SJSA1 (cell line): ENCODE results near the gene CAMTA1. TPM values are rescaled to one million over a fixed set of nuclear protein-coding genes. Genes with fewer than 3 reads are reported as not detected.

Experiments used
- DNase-seq, 2 experiments: peaks; one replicate each; pipeline ENCODE4 v3.0.0-alpha.2; 2015 to 2020; ENCODE audit warnings: low spot score in 2 of 2, low read depth in 1 of 2
- H3K27ac ChIP-seq: fragments of 250-450 bp; sonication (Bioruptor Pico); 2 replicates; pipeline ENCODE4 v1.5.1; 2020; ENCODE audit warnings: mild to moderate bottlenecking, moderate library complexity
- H3K27me3 ChIP-seq: fragments of 250-450 bp; sonication (Bioruptor Pico); replicated peaks from 2 replicates; pipeline ENCODE4 v1.5.1; 2020; ENCODE audit warnings: mild to moderate bottlenecking, moderate library complexity
- H3K36me3 ChIP-seq: fragments of 250-450 bp; sonication (Bioruptor Pico); 2 replicates; pipeline ENCODE4 v1.5.1; 2020; ENCODE audit warnings: mild to moderate bottlenecking
- H3K4me1 ChIP-seq: fragments of 250-450 bp; sonication (Bioruptor Pico); replicated peaks from 2 replicates; pipeline ENCODE4 v1.6.1; 2021; ENCODE audit warnings: mild to moderate bottlenecking
- H3K4me3 ChIP-seq: fragments of 250-450 bp; sonication (Bioruptor Pico); 2 replicates; pipeline ENCODE4 v1.5.1; 2020; ENCODE audit warnings: mild to moderate bottlenecking
- H3K9me3 ChIP-seq: fragments of 250-450 bp; sonication (Bioruptor Pico); replicated peaks from 2 replicates; pipeline ENCODE4 v1.5.1; 2020; ENCODE audit warnings: mild to moderate bottlenecking
- total RNA-seq: library from RNA; depleted of rRNA; stranded (reverse); fragments of >200 nt; shearing (Covaris generic); gene quantifications from 2 replicates; pipeline ENCODE4 v1.2.3, GENCODE V29; 2014

Gene CAMTA1
- total RNA-seq, 1 experiment from 2014 or later: 136 TPM

DNA sequence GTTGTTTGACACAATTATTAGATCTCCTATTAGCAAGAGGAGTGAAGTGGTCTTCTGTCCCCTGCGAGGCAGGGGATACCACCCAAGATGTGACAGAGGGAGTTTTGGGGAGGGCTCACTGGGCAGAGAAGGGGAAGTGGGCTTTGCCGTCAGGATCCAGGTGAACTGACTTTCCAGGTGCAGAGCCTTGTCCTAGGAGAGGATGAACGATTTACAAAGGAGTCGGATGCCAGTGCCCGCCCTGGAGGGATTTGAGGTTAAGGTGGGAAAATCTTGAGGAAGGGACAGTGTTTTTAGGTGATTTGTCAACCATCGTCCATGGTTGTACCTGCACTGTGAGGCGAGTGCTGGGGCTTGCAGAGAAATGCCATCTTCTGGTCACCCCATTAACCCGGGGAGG is 201.0 kb downstream of the CAMTA1 start:
- Histone ChIP-seq H3K4me3 (no peak overlapping the region), H3K36me3 (no peaks in the 10 kb centered on the region), H3K27me3 (no peaks in the 10 kb centered on the region), H3K27ac (no peak overlapping the region), H3K9me3 (no peaks in the 10 kb centered on the region), H3K4me1 (no peaks in the 10 kb centered on the region)
- no peak for DNase-seq

DNA sequence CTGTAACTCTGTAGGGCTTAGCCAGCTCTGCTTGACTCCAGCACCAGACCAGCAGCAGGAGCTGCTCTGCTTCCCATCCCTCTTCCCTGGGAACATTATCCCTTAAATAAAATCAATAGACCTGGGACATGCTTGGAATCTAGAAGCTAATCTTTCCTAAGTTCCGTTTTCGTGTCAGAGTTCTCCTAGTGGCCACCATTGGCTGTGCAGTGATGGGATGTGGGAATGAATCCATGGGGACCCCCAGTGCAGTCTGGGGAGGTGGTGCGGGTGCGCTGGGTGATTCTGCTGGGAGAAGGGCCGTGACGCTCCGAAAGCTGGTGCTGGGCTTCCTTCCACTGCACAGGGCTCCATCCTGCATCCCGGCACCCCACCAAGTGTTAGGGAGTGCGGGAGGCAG is 202.7 kb downstream of the CAMTA1 start:
- no peak for DNase-seq
- no peak overlapping the region for H3K27ac ChIP-seq
- H3K36me3 ChIP-seq: no peaks in the 10 kb centered on the region

DNA sequence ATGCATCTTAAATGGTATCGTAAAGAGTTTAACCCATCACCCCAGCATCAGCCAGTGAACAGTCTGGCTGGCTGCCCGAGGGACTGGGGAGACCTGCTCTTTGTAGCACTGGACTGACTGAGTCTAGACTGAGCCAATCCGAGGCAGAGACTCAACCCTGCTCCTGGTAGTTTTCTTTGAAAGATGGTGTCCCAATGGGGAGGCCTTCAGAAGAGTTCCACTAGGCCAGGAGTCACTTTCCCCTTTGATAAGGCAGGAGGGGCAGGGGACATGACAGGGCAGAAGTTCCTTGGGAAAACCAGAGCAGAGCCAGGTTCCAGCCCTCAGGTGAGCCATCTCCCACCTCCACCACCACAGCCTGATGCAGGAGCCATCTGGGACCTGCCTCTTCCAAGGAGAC is 203.5 kb downstream of the CAMTA1 start:
- no peak overlapping the region for H3K4me3 ChIP-seq
- no peak for DNase-seq
- H3K4me1 ChIP-seq: no peaks in the 10 kb centered on the region
- H3K27me3 ChIP-seq: no peaks in the 10 kb centered on the region
- no peak overlapping the region for H3K27ac ChIP-seq
- no peaks in the 10 kb centered on the region for H3K9me3 ChIP-seq
- H3K36me3 ChIP-seq: no peaks in the 10 kb centered on the region

More for the DNA sequence above, 202.7 kb downstream of the CAMTA1 start:
- H3K4me1 ChIP-seq: no peaks in the 10 kb centered on the region
- no peaks in the 10 kb centered on the region for H3K27me3 ChIP-seq
- H3K9me3 ChIP-seq: no peaks in the 10 kb centered on the region
- no peak overlapping the region for H3K4me3 ChIP-seq

DNA sequence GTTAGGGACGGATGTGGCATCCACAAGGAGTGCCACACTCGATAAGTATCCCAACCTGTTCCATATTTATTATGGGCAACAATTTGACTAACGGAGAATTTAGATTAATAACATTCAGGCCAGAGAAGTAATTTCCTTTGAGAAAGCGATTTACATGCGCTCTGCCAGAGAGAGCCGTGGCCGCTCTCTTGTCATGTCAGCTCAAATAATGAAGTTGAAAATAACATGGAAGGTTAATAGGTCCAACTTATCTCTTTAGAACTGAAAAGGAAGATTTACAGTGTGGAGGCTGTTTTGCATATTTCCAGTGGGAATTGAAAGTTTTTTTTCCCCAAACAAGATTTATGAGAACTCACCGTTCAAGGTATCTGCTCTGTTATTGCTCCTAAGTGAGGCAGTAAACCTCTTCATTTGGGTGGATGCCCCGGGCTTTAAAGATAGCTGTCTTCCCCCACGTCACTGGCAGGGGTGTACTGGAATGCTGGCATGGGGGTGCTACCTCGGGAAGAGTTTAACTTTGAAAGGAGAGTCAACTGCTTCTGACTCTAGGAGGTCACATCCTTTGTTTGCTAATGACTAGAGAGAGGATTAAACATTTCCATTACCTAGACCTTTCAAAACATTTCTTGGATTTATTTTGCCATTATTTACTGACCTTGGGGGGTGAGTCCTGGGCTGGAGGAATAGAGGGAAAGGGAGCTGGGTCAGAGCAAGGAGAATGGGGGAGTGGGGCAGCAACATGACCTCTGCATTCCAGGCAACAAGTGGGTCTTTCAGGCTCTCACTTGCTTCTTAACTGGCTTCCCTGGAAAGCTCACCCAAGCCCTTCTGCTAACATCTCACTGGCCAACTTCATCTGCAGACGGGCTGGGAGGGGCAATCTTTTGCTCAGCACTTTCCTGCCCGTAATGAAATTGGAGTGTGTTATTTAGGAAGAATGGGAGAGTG is 204.2 kb downstream of the CAMTA1 start:
- no peak overlapping the region for H3K27ac ChIP-seq
- H3K9me3 ChIP-seq: no peaks in the 10 kb centered on the region
- H3K4me3 ChIP-seq: no peak overlapping the region
- DNase-seq: no peak
- no peaks in the 10 kb centered on the region for H3K27me3 ChIP-seq
- H3K36me3 ChIP-seq: no peaks in the 10 kb centered on the region
- no peaks in the 10 kb centered on the region for H3K4me1 ChIP-seq

DNA sequence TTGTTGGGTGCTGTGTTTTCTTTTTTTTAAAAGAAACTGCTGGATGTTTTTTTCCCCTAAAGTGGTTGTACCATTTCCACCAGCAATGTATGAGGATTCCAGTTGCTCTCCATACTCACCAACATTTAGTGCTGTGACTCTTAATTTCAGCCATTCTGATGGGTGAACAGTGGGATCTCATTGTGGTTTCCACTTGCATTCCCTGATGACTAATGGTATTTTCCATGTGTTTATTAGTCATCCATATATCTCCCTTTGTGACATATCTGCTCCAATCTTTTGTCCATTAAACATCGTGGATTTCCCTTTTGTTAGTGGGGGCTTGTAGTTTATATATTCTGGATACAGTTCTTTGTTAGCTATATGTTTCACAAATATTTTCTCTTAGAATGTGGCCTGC is 206.0 kb downstream of the CAMTA1 start:
- Histone ChIP-seq H3K4me3 (no peak overlapping the region), H3K9me3 (no peaks in the 10 kb centered on the region), H3K27ac (no peak overlapping the region), H3K27me3 (no peaks in the 10 kb centered on the region), H3K36me3 (no peaks in the 10 kb centered on the region), H3K4me1 (no peaks in the 10 kb centered on the region)
- peak in 1 of 2 experiments; percentile 22 for DNase-seq

DNA sequence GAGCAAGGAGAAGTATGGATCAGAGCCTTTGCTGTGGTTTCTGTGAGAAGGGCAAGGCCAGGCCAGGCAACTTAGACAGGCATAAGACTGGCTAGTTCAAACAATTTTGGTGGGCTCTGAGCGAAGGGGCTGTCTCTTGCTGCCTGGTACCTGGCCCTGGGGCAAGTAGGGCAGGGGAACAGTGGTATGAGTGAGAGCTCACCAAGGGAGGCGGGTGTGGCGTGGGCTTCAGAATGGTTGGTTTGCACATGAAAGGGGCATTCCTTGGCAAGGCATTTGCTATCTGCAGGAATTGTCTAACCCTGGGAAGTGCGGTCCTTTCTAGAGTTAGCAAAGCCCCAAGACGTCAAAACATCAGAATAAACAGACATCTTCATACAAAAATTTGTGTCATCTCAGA is 210.5 kb downstream of the CAMTA1 start:
- H3K4me3 ChIP-seq: no peak overlapping the region
- H3K9me3 ChIP-seq: no peaks in the 10 kb centered on the region
- H3K27ac ChIP-seq: no peak overlapping the region
- no peaks in the 10 kb centered on the region for H3K4me1 ChIP-seq
- no peaks in the 10 kb centered on the region for H3K36me3 ChIP-seq
- H3K27me3 ChIP-seq: no peaks in the 10 kb centered on the region
- DNase-seq: no peak

GRCh38 chr1:6996371-6996770 is 211.1 kb downstream of the CAMTA1 start:
- DNase-seq: no peak
- no peaks in the 10 kb centered on the region for H3K4me1 ChIP-seq

GRCh38 chr1:6996866-6997265 is 211.6 kb downstream of the CAMTA1 start:
- H3K4me1 ChIP-seq: no peaks in the 10 kb centered on the region
- H3K36me3 ChIP-seq: no peaks in the 10 kb centered on the region
- no peak for DNase-seq
- H3K27me3 ChIP-seq: no peaks in the 10 kb centered on the region
- no peaks in the 10 kb centered on the region for H3K9me3 ChIP-seq
- H3K4me3 ChIP-seq: no peak overlapping the region
- H3K27ac ChIP-seq: no peak overlapping the region

More at GRCh38 chr1:6996371-6996770, 211.1 kb downstream of the CAMTA1 start:
- H3K27ac ChIP-seq: no peak overlapping the region
- no peaks in the 10 kb centered on the region for H3K36me3 ChIP-seq
- no peak overlapping the region for H3K4me3 ChIP-seq
- no peaks in the 10 kb centered on the region for H3K27me3 ChIP-seq
- H3K9me3 ChIP-seq: no peaks in the 10 kb centered on the region

DNA sequence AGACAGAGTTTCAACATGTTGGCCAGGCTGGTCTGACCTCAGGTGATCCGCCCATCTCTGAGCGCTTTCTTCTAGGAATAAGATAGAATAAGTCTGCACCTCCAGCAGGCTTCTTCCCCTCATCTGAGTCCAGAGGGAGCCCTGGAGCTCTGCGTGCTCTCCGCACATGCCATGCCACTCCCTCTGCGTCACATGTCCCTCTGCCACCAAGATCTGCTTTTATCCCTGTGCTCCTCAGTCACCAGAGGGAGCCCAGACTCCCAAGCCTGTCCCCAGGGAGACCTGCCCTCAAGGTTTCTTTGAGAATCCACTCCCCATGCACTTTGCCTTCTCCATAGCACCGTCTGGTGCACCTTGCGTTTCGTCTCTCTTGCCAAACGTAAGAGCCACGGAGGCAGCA is 213.0 kb downstream of the CAMTA1 start:
- H3K27ac ChIP-seq: no peak overlapping the region
- H3K4me3 ChIP-seq: no peak overlapping the region
- H3K36me3 ChIP-seq: no peaks in the 10 kb centered on the region
- H3K9me3 ChIP-seq: no peaks in the 10 kb centered on the region
- no peak for DNase-seq
- H3K4me1 ChIP-seq: no peaks in the 10 kb centered on the region
- H3K27me3 ChIP-seq: no peaks in the 10 kb centered on the region

DNA sequence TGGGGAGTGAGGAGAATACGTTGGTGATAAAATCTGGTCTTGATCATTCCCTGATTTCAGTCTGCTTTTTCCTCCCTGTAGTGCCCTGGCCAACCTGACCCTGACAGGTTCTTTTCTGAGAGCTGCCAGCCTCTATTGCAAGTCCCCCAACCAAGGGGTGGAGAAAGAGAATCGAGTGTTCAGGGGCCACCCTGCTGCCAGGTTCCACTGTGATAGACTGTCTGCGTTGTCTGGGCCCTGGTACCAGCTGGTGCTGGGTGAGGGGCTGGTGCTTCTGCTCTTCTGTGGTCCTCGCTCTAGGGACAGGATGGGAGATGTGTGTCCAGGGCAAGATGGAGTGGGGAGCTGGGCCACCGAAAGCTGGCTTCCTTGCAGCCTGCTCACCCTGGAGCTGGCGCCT is 214.6 kb downstream of the CAMTA1 start:
- no peak for DNase-seq
- H3K4me3 ChIP-seq: no peak overlapping the region

GRCh38 chr1:7000720-7001119 is 215.5 kb downstream of the CAMTA1 start:
- DNase-seq: no peak
- Histone ChIP-seq H3K9me3 (no peaks in the 10 kb centered on the region), H3K4me1 (no peaks in the 10 kb centered on the region), H3K36me3 (no peaks in the 10 kb centered on the region), H3K27ac (no peak overlapping the region), H3K4me3 (no peak overlapping the region), H3K27me3 (0 out of 2 replicates have a peak, but pooled peaks cover 6% of the 10 kb centered on the region)

More for the DNA sequence above, 214.6 kb downstream of the CAMTA1 start:
- H3K4me1 ChIP-seq: no peaks in the 10 kb centered on the region
- H3K36me3 ChIP-seq: no peaks in the 10 kb centered on the region
- no peak overlapping the region for H3K27ac ChIP-seq
- H3K9me3 ChIP-seq: no peaks in the 10 kb centered on the region
- 0 out of 2 replicates have a peak, but pooled peaks cover 3% of the 10 kb centered on the region for H3K27me3 ChIP-seq

- Histone ChIP-seq H3K4me1 (no peaks in the 10 kb centered on the region), H3K27ac (no peak overlapping the region), H3K36me3 (no peaks in the 10 kb centered on the region), H3K4me3 (no peak overlapping the region), H3K27me3 (0 out of 2 replicates have a peak, but pooled peaks cover 7% of the 10 kb centered on the region), H3K9me3 (no peaks in the 10 kb centered on the region)
- no peak for DNase-seq
Measured at GRCh38 chr1:7002728-7003127, 217.5 kb downstream of the CAMTA1 start.

DNA sequence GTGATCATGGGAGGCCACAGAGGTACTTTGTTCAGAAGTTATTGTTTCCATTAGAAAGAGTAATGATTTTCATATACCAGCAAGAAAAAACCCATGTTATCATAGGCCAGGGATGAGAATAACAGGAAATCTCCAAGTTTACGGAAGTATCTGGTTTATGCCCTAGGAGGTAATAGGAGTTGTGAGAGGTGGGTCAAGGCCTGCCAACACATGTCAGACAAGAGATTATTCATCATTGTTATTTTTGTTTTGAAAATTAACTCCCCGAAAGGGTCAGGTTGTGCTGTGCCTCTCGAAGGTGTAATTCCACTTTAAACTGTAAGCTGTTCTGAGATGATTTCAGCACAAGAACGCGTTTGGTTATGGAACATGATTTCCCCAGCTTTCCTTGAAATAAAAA is 218.4 kb downstream of the CAMTA1 start:
- no peaks in the 10 kb centered on the region for H3K9me3 ChIP-seq
- H3K4me3 ChIP-seq: no peak overlapping the region
- H3K36me3 ChIP-seq: no peaks in the 10 kb centered on the region
- 0 out of 2 replicates have a peak, but pooled peaks cover 7% of the 10 kb centered on the region for H3K27me3 ChIP-seq
- DNase-seq: no peak
- no peaks in the 10 kb centered on the region for H3K4me1 ChIP-seq
- H3K27ac ChIP-seq: no peak overlapping the region

GRCh38 chr1:7004181-7004580 is 218.9 kb downstream of the CAMTA1 start:
- Histone ChIP-seq H3K36me3 (no peaks in the 10 kb centered on the region), H3K27me3 (0 out of 2 replicates have a peak, but pooled peaks cover 7% of the 10 kb centered on the region), H3K9me3 (no peaks in the 10 kb centered on the region), H3K4me1 (no peaks in the 10 kb centered on the region), H3K27ac (no peak overlapping the region), H3K4me3 (no peak overlapping the region)
- DNase-seq: no peak
